Uterus (tissue), 4 donors: ENCODE data around the gene CDC26. TPM values are rescaled to one million over a fixed set of nuclear protein-coding genes. Genes with fewer than 3 reads are reported as not detected.

Experiments used
- DNase-seq, 2 donors: peaks; one replicate each; pipeline ENCODE4 v3.0.0-alpha.2; 2019 to 2020
- H3K27ac ChIP-seq, 2 donors: fragments of 200-600 bp; sonication (generic); 1 replicate in 1 of 2; 2 replicates in 1 of 2; pipeline ENCODE4 v1.5.1; 2016 to 2018
- H3K27me3 ChIP-seq, 2 donors: fragments of 200-600 bp; sonication (generic); one replicate each; pipeline ENCODE4 v1.5.1; 2018 to 2019; ENCODE audit warnings: control low read depth in 1 of 2
- H3K36me3 ChIP-seq, 2 donors: fragments of 200-600 bp; sonication (generic); one replicate each; pipeline ENCODE4 v1.5.1; 2019; ENCODE audit warnings: control low read depth in 1 of 2
- H3K4me1 ChIP-seq, 2 donors: fragments of 200-600 bp; sonication (generic); one replicate each; pipeline ENCODE4 v1.5.1; 2018 to 2019; ENCODE audit warnings: control low read depth in 1 of 2
- H3K4me3 ChIP-seq, 2 donors: fragments of 200-600 bp; sonication (generic); 1 replicate in 1 of 2; 2 replicates in 1 of 2; pipeline ENCODE4 v1.5.1; 2018 to 2019; ENCODE audit warnings: mild to moderate bottlenecking in 1 of 2
- H3K9me3 ChIP-seq, 2 donors: fragments of 200-600 bp; sonication (generic); one replicate each; pipeline ENCODE4 v1.5.1; 2019; ENCODE audit warnings: control low read depth in 1 of 2
- CTCF ChIP-seq, 4 experiments: fragments of 200-600 bp in 2 of 4; fragments of 450-650 bp in 2 of 4; sonication (generic) in 2 of 4; IDR thresholded peaks; one replicate each; pipeline ENCODE4 v1.5.1; 2016 to 2019; ENCODE audit warnings: antibody characterized with exemption in 4 of 4, mild to moderate bottlenecking in 2 of 4, moderate library complexity in 1 of 4
- POLR2A ChIP-seq, 2 donors: fragments of 450-650 bp; IDR thresholded peaks; one replicate each; pipeline ENCODE4 v1.6.1; 2016; ENCODE audit warnings: antibody characterized with exemption in 2 of 2, mild to moderate bottlenecking in 1 of 2, moderate library complexity in 1 of 2
- intact Hi-C: fragments of 100-400 bp; cut with DNase I; formaldehyde crosslinking; loops from one replicate; pipeline ENCODE4 v1.15.1; 2023; ENCODE audit warnings: low total_unique reads
- total RNA-seq, 4 donors: library from RNA; depleted of rRNA in 3 of 4; stranded (reverse); fragments of >200 nt in 3 of 4; gene quantifications; one replicate each; pipeline versions ENCODE4 v1.1.0 to v1.2.4, GENCODE V29; 2014 to 2023
- donor health status: DM: yes; HTN: yes; CAD: no.

Gene CDC26
- total RNA-seq, 4 donors from 2014 or later: 16.9 to 30.9 (median 26.3) TPM

DNA sequence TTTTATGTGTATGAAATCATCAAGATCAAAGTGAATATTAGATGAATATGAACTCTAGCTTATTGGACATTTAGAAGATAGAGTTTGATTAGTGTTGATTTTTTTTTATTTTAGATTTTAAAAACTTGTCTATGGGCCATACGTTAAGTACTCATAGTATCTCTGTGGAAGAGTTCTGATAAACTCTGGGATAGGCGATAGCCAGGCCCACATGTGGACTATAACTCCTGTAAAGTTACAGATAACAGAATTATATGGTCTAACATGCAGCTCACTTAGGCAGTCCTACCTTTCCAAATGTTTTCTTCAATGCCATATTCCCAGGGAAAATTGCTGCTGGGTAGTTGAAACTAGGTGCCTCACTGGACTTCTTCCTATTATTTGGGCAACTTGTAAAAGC lies 43.7 kb downstream of the CDC26 start:
- Histone ChIP-seq H3K9me3 (no peaks in the 10 kb centered on the region), H3K36me3 (no peaks in the 10 kb centered on the region), H3K4me3 (no peak overlapping the region), H3K4me1 (no peaks in the 10 kb centered on the region), H3K27me3 (no peaks in the 10 kb centered on the region), H3K27ac (no peak overlapping the region)
- intact Hi-C loops: no loop called here
- no peak for DNase-seq
- TF ChIP-seq CTCF (IDR thresholded peaks at IDR 0.05) (no peak), POLR2A (IDR thresholded peaks at IDR 0.05) (no peak)

DNA sequence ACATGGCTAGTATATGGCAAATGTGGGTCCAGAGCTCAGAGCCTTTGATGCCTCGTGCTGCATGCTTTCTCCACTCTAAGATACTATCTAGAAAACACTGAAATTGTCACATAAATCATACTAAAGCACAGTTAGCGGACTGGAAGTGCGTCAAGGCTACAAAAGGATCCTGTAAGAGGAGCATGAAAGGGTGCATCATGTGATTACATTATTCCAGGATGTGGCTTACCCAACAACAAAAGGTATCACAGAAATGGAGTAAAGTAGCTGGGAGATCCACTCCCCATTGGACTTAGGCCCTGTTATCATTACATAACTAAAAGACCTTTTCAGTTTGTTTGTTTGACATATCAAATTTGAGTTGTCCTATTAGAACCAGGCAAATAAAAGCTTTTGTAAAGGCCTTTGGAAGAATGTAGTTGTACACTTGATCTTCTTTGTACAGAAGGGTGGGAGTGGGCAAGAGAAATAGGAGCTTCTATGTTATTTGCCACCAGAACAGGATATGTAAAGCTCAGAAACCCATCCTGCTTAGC lies 47.2 kb downstream of the CDC26 start:
- no peaks in the 10 kb centered on the region for H3K9me3 ChIP-seq
- no peaks in the 10 kb centered on the region for H3K27me3 ChIP-seq
- intact Hi-C loops: no loop called here
- no peaks in the 10 kb centered on the region for H3K36me3 ChIP-seq
- no peaks in the 10 kb centered on the region for H3K4me1 ChIP-seq
- H3K4me3 ChIP-seq: no peak overlapping the region
- no peak overlapping the region for H3K27ac ChIP-seq
- TF ChIP-seq CTCF (IDR thresholded peaks at IDR 0.05): no peak
- no peak for TF ChIP-seq POLR2A (IDR thresholded peaks at IDR 0.05)
- DNase-seq: no peak

- Histone ChIP-seq H3K27me3 (no peaks in the 10 kb centered on the region), H3K4me3 (no peak overlapping the region), H3K36me3 (no peaks in the 10 kb centered on the region), H3K27ac (no peak overlapping the region), H3K4me1 (peaks cover 0 to 3% of the 10 kb centered on the region in 2 donors), H3K9me3 (no peaks in the 10 kb centered on the region)
- intact Hi-C loops: no loop called here
- no peak for TF ChIP-seq POLR2A (IDR thresholded peaks at IDR 0.05)
- TF ChIP-seq CTCF (IDR thresholded peaks at IDR 0.05): no peak
- no peak for DNase-seq
These were observed 47.9 kb downstream of the CDC26 start for GRCh38 chr9:113227436-113227835.

DNA sequence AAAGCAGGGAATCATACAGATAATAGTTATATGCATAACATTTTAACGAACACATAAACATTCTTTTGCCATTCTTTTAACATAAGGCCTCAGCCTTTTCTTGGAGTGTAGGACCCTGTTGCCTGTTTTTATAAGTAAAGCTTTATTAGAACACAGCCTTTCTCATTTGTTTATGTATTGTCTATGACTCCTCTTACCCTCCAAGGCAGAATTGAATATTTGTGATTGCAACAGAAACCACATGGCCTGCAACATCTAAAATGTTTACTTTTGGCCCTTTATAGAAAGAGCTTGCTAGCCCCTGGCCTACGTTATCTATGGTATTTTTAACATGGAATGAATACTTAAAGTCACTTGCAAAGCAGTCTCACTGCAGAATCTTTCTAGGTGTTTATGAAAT lies 51.4 kb downstream of the CDC26 start:
- H3K4me3 ChIP-seq: no peak overlapping the region
- H3K4me1 ChIP-seq: peaks cover 6 to 11% of the 10 kb centered on the region in 2 donors
- TF ChIP-seq POLR2A (IDR thresholded peaks at IDR 0.05): no peak
- no peak for TF ChIP-seq CTCF (IDR thresholded peaks at IDR 0.05)
- H3K9me3 ChIP-seq: no peaks in the 10 kb centered on the region
- intact Hi-C loops: no loop called here
- DNase-seq: no peak
- H3K27ac ChIP-seq: no peak overlapping the region
- H3K36me3 ChIP-seq: no peaks in the 10 kb centered on the region
- no peaks in the 10 kb centered on the region for H3K27me3 ChIP-seq

DNA sequence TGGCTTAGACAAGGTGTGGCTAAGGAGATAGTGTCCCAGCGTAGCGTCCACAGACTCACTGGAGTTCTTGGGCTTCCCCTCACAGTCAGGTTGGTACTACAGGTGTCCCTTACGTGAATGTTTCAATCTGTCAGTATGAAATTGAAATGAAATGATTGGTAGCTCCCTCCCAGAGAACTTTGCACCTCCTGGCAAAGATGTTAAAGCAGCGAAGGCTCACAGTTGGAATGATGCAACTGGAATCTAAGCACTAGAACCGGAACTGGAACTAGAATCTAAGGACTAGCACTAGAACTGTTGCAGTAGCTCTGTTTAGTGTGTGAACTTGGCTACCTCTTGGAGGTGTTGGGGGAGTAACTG lies 52.9 kb downstream of the CDC26 start:
- peaks cover 6 to 11% of the 10 kb centered on the region in 2 donors for H3K4me1 ChIP-seq
- H3K27ac ChIP-seq: peak overlapping the region in 1 of 2 donors; percentile 79
- no peaks in the 10 kb centered on the region for H3K9me3 ChIP-seq
- TF ChIP-seq CTCF (IDR thresholded peaks at IDR 0.05) (no peak), POLR2A (IDR thresholded peaks at IDR 0.05) (no peak)
- H3K27me3 ChIP-seq: no peaks in the 10 kb centered on the region
- peak overlapping the region; percentile 80 to 91 for H3K4me3 ChIP-seq
- no peak for DNase-seq
- intact Hi-C loops: no loop called here
- no peaks in the 10 kb centered on the region for H3K36me3 ChIP-seq
